ENCODE results near the gene SRGAP3.

Gene SRGAP3

DNA sequence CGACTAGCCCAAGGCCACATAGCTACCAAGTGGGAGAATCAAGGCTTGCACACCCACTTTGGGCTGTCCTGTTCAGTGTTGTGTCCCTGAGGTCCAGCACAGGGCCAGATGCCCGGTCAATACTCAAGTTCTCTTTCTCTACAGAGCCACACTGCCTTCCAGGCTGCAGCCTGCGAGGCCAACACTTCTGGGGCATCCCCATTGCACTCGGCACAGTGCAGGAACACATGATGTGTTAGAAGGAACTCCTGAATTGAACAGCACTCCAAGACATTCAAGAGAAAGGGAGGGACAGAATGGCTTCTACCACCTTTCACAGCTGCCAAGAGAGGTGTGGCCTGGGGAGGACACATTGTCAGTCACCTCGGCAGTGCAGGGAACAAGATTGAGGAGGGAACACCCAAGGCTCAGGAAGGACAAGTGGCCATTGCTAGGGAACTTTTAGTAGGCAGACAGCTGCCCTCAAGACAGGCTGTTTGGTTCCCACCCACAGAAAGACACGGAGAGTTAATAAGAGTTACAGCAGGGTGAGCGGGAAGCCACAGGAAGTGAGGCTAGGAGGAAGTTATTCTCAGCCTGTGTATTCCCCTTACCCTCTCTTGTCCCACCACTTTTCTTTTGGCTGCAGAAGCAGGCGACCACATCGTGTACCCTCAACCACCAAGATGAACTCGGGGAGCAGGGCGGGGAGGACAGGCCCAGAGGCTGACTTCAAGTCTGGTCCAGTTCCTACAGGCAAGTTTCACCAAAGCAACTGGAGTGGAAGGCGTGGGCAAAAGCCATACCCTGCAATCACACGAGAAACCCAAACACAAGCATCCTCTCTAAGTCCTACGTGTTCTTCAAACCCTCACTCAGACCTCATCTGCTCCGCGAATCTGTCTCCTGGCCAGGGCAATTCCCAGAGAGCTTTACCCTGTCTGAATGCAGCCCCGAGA, 69.4 kb downstream of the SRGAP3 start:
- H3K4me3 ChIP-seq (ENCODE audit: control insufficient read depth, low read depth, low read length), result no peak overlapping the region
- no peak for DNase-seq (ENCODE audit: low read depth)
- TF ChIP-seq, protein P1, sequence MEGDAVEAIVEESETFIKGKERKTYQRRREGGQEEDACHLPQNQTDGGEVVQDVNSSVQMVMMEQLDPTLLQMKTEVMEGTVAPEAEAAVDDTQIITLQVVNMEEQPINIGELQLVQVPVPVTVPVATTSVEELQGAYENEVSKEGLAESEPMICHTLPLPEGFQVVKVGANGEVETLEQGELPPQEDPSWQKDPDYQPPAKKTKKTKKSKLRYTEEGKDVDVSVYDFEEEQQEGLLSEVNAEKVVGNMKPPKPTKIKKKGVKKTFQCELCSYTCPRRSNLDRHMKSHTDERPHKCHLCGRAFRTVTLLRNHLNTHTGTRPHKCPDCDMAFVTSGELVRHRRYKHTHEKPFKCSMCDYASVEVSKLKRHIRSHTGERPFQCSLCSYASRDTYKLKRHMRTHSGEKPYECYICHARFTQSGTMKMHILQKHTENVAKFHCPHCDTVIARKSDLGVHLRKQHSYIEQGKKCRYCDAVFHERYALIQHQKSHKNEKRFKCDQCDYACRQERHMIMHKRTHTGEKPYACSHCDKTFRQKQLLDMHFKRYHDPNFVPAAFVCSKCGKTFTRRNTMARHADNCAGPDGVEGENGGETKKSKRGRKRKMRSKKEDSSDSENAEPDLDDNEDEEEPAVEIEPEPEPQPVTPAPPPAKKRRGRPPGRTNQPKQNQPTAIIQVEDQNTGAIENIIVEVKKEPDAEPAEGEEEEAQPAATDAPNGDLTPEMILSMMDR (IDR thresholded peaks at IDR 0.05; ENCODE audit: control insufficient read depth, insufficient read depth, low read depth, low read length, missing control alignments), result no peak

DNA sequence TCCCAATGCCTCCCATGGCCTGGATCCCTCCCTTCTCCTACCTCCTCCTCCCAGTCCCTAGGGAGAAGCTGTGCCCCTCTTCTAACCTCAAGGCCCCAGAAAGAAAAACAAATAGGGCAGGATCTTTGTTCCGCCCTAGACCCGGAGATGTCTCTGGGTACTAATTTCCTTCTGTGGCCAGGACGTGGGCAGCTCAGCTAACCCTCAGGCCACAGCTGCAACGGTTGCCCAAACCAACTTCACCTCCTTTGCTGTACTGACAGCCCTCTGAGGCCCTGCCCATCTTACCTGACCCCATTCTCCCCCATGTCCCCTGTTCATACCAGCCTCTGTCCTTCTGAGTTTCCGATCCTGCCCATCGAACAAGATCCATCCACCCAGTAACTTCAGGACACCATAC, 70.7 kb downstream of the SRGAP3 start:
- no peak overlapping the region for H3K4me3 ChIP-seq (ENCODE audit: control insufficient read depth, low read depth, low read length)
- TF ChIP-seq, protein P1 (IDR thresholded peaks at IDR 0.05; ENCODE audit: control insufficient read depth, insufficient read depth, low read depth, low read length, missing control alignments), result no peak
- no peak for DNase-seq (ENCODE audit: low read depth)

DNA sequence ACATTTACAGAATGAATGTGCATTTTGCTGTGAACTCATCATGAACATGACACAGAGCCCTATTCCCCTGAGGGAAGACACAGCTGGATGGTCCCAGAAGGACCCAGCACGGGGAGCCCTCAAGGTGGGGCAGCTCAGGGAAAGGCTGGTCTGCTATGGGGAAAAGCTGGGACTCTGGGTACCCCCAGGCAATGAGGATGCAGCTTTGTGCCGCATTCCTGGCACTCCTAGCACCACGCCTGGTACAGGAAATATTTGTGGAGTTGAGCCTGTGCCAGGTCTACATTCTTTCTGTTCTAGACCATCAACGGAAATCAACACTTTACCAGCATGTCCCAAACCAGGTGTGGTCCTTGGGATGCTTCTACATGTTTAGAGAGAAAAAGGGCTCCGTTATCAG, 74.0 kb downstream of the SRGAP3 start:
- DNase-seq (ENCODE audit: low read depth), result no peak
- no peak overlapping the region for H3K4me3 ChIP-seq (ENCODE audit: control insufficient read depth, low read depth, low read length)
- TF ChIP-seq, protein P1 (IDR thresholded peaks at IDR 0.05; ENCODE audit: control insufficient read depth, insufficient read depth, low read depth, low read length, missing control alignments), result no peak

DNA sequence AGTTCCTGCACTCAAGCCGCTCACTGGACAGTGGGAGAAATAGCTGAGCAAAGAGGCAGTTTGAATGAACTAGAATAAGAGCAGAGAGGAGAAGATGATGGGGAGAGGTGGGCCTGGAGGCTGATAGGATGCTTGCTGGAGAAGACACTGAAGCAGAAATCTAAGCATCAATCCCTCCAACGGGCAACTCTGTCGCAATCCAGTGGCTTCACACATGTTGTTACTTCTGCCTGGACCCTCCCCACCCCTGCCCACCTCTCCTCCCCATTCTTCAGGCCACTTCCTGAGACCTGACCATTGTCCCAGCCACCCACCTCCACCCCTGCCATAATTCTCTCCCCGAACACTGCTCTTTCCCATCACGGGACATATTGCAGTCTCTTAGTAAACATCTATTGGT, 76.0 kb downstream of the SRGAP3 start:
- H3K4me3 ChIP-seq (ENCODE audit: control insufficient read depth, low read depth, low read length), result no peak overlapping the region
- TF ChIP-seq, protein P1 (IDR thresholded peaks at IDR 0.05; ENCODE audit: control insufficient read depth, insufficient read depth, low read depth, low read length, missing control alignments), result no peak
- DNase-seq (ENCODE audit: low read depth), result no peak

DNA sequence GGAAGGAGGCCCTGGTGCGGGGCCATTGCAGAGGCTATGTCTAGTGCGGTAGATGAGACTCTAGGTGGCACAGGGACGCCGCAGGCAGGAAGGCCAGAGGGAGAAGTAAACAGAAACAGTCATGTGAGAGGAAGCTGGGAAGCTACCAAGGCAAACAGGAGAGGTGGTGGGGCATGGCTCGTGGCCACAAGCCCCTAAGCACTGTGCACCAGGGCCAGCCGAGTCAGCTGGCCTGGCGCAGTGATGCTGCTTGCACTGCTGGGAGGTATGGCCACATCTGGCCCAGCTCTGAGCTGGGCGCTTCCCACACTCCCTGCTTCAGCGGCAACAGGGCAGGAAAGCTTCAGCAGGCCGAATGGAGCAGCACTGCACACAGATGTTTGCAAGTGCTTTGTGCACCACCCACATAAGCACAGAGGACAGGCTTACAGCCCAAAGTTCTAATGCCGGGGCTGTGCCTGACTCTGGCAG, 76.6 kb downstream of the SRGAP3 start:
- TF ChIP-seq, protein P1 (IDR thresholded peaks at IDR 0.05; ENCODE audit: control insufficient read depth, insufficient read depth, low read depth, low read length, missing control alignments), result no peak
- no peak overlapping the region for H3K4me3 ChIP-seq (ENCODE audit: control insufficient read depth, low read depth, low read length)
- no peak for DNase-seq (ENCODE audit: low read depth)

DNA sequence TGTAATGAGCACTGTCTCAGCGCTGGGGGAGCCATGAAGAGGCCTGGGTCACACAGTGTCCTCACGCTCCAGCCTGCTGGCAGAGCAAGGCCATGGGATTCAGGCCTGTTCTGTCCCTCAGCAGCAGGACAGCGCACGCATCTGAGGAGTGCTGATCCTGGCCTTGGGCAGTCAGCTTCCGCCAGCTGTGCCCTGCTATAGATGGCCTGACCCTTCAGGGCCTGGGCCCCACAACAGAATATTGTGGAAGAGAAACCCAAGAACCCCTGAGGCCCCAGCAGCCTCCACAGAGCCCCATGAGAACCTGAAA, 78.6 kb downstream of the SRGAP3 start:
- TF ChIP-seq, protein P1 (IDR thresholded peaks at IDR 0.05; ENCODE audit: control insufficient read depth, insufficient read depth, low read depth, low read length, missing control alignments), result no peak
- DNase-seq (ENCODE audit: low read depth), result no peak
- no peak overlapping the region for H3K4me3 ChIP-seq (ENCODE audit: control insufficient read depth, low read depth, low read length)
